ENCODE data around the gene INTS3. TPM values are rescaled to one million over a fixed set of nuclear protein-coding genes. Genes with fewer than 3 reads are reported as not detected.

The INTS3 gene, protein sequence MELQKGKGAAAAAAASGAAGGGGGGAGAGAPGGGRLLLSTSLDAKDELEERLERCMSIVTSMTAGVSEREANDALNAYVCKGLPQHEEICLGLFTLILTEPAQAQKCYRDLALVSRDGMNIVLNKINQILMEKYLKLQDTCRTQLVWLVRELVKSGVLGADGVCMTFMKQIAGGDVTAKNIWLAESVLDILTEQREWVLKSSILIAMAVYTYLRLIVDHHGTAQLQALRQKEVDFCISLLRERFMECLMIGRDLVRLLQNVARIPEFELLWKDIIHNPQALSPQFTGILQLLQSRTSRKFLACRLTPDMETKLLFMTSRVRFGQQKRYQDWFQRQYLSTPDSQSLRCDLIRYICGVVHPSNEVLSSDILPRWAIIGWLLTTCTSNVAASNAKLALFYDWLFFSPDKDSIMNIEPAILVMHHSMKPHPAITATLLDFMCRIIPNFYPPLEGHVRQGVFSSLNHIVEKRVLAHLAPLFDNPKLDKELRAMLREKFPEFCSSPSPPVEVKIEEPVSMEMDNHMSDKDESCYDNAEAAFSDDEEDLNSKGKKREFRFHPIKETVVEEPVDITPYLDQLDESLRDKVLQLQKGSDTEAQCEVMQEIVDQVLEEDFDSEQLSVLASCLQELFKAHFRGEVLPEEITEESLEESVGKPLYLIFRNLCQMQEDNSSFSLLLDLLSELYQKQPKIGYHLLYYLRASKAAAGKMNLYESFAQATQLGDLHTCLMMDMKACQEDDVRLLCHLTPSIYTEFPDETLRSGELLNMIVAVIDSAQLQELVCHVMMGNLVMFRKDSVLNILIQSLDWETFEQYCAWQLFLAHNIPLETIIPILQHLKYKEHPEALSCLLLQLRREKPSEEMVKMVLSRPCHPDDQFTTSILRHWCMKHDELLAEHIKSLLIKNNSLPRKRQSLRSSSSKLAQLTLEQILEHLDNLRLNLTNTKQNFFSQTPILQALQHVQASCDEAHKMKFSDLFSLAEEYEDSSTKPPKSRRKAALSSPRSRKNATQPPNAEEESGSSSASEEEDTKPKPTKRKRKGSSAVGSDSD
- 26.0 and 38.2 TPM in 2 replicates for total RNA-seq

DNA sequence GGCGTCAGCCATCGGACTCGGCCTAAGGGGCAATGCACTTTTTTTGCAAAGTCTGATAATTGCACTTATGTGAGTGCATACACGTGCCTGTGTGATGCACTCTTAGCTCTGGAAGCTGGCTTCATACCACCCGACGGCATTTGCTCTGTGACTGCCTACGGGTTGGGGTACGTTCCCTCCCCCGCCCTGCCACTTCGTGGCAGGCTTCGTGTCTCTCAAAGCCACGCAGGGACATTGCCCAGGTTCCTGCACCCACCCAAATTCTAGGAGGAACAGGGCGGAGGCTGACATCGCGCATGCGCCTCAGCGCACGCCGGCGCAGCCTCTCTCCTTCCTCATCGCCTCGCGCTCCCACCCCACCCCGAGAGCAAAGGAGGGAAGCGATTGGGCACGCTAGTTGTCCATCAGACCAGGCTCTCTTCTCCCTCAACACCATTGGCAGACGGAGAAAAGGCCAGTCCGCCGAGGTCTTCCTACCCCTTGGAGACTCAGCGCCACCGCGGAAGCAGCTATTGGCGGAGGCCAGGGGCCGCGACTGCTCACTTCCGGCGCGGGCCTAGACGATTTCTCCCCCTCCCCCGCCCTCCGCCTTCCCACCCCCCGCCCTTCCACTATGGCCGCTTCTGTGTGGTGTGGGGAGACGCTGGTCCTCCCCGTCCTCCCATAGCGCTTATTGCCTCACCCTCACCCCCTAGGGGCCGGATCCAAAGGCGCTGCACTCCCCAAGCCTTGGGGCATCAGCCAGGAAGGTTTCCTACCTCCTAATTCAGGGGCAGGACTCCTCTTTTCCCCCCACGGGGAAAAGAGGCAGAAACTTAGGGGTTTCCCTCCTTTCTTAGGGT lies at the start of gene INTS3:
Gene INTS3, plus strand, starts transcription at position 588 of the 842 bp plus-strand sequence. CDS start 585 bp downstream, outside the sequence.

GRCh38 chr1:153678519-153679336 lies 49.1 kb upstream of the INTS3 start, which contains the start of gene NPR1:
TSS of gene NPR1 (plus strand) at chr1:153678688. CDS start at chr1:153679109, 421 bp downstream.

GRCh38 chr1:153774780-153775457 lies 47.1 kb downstream of the INTS3 start, which contains the start of gene SLC27A3:
TSS of gene SLC27A3 (plus strand) at chr1:153775407. CDS start at chr1:153775498, 91 bp downstream.

Other genes starting within 250 kb of the INTS3 start
- gene S100A6, start 192.1 kb upstream of the INTS3 start, total RNA-seq: 841 and 1,509 TPM in 2 replicates
- not detected in 2 replicates for gene S100A5, start 187.1 kb upstream of the INTS3 start, total RNA-seq
- gene S100A4, start 182.2 kb upstream of the INTS3 start, total RNA-seq: 33.4 and 191 TPM in 2 replicates
- 2.5 and 10.0 TPM in 2 replicates for gene S100A3, start 178.8 kb upstream of the INTS3 start, total RNA-seq
- gene S100A2, start 162.2 kb upstream of the INTS3 start, total RNA-seq: not detected in 2 replicates
- 169 and 192 TPM in 2 replicates for gene S100A16, start 114.9 kb upstream of the INTS3 start, total RNA-seq
- gene S100A14, start 111.7 kb upstream of the INTS3 start, total RNA-seq: not detected in 2 replicates
- gene S100A13, start 100.5 kb upstream of the INTS3 start, total RNA-seq: 178 and 215 TPM in 2 replicates
- gene S100A1, start 99.6 kb upstream of the INTS3 start, total RNA-seq: 0.12 and 0.17 TPM in 2 replicates
- gene CHTOP, start 94.0 kb upstream of the INTS3 start, total RNA-seq: 22.6 and 28.5 TPM in 2 replicates
- gene SNAPIN, start 69.3 kb upstream of the INTS3 start, total RNA-seq: 59.2 and 71.2 TPM in 2 replicates
- 107 and 114 TPM in 2 replicates for gene ILF2, start 57.1 kb upstream of the INTS3 start, total RNA-seq
- 46.2 and 84.8 TPM in 2 replicates for gene NPR1, start 49.4 kb upstream of the INTS3 start, total RNA-seq
- gene SLC27A3, start 47.4 kb downstream of the INTS3 start, total RNA-seq: 53.7 and 65.2 TPM in 2 replicates
- 5.4 and 6.1 TPM in 2 replicates for gene GATAD2B, start 194.9 kb downstream of the INTS3 start, total RNA-seq
- gene DENND4B, start 218.7 kb downstream of the INTS3 start, total RNA-seq: 15.4 and 19.1 TPM in 2 replicates
- gene CRTC2, start 230.6 kb downstream of the INTS3 start, total RNA-seq: 9.9 and 13.7 TPM in 2 replicates
- gene SLC39A1, start 235.5 kb downstream of the INTS3 start, total RNA-seq: 93.2 and 107 TPM in 2 replicates
- 6.3 and 14.1 TPM in 2 replicates for gene CREB3L4, start 239.9 kb downstream of the INTS3 start, total RNA-seq
- gene JTB, start 249.6 kb downstream of the INTS3 start, total RNA-seq: 288 and 332 TPM in 2 replicates